COLO668 (cell line): Measurements from ENCODE around the gene PROSER2.

ENCODE experiments used
- DNase-seq: peaks from one replicate; lab custom pipeline; 2025; ENCODE audit not compliant: unreplicated experiment; lab: John Stamatoyannopoulos, UW

Gene PROSER2

GRCh38 chr10:11865561-11865960 lies 42.4 kb downstream of the PROSER2 start:
- DNase-seq, result no peak

GRCh38 chr10:11866199-11866925 lies 43.2 kb downstream of the PROSER2 start:
- no peak for DNase-seq

GRCh38 chr10:11869219-11869618 lies 46.1 kb downstream of the PROSER2 start:
- no peak for DNase-seq

- no peak for DNase-seq
Measured at GRCh38 chr10:11869743-11870460, 46.7 kb downstream of the PROSER2 start.

GRCh38 chr10:11870461-11870780 lies 47.3 kb downstream of the PROSER2 start:
- DNase-seq, result no peak

GRCh38 chr10:11870900-11871400 lies 47.8 kb downstream of the PROSER2 start:
- DNase-seq, result no peak

- DNase-seq, result no peak
Measured at GRCh38 chr10:11871466-11871865, 48.3 kb downstream of the PROSER2 start.

GRCh38 chr10:11874568-11875493 lies 51.7 kb downstream of the PROSER2 start:
- no peak for DNase-seq

- DNase-seq, result no peak
Measured at GRCh38 chr10:11875494-11876281, 52.5 kb downstream of the PROSER2 start.

GRCh38 chr10:11876324-11876723 lies 53.2 kb downstream of the PROSER2 start:
- no peak for DNase-seq

GRCh38 chr10:11876805-11877590 lies 53.8 kb downstream of the PROSER2 start:
- no peak for DNase-seq

GRCh38 chr10:11877591-11877905 lies 54.4 kb downstream of the PROSER2 start:
- no peak for DNase-seq

- DNase-seq, result no peak
Measured at GRCh38 chr10:11878776-11879175, 55.6 kb downstream of the PROSER2 start.

- no peak for DNase-seq
Measured at GRCh38 chr10:11879387-11880094, 56.4 kb downstream of the PROSER2 start.

- no peak for DNase-seq
Measured at GRCh38 chr10:11880151-11881029, 57.2 kb downstream of the PROSER2 start.

GRCh38 chr10:11881030-11881476 lies 57.9 kb downstream of the PROSER2 start:
- no peak for DNase-seq

- DNase-seq, result no peak
Measured at GRCh38 chr10:11881477-11882417, 58.6 kb downstream of the PROSER2 start.
